PC-3 (cell line): ENCODE data around the gene TTC23L. TPM values are rescaled to one million over a fixed set of nuclear protein-coding genes. Genes with fewer than 3 reads are reported as not detected.

Experiments
- ATAC-seq: fragments of 200-7000 bp; cut with Tn5 transposase; 2 replicates; pipeline ENCODE4 v1.9.1; 2020; ENCODE audit warnings: mild to moderate bottlenecking, moderate library complexity
- BruUV-seq: library from RNA; stranded (reverse); fragments of 400-500 nt; replicated peaks from 2 replicates; lab custom pipeline; 2021; lab: Mats Ljungman, UMichigan
- CTCF ChIA-PET: fragments of 300-600 bp; sonication (Branson Sonifier 250); formaldehyde crosslinking; loops from one replicate; lab custom pipeline; 2022; ENCODE audit warnings: antibody characterized with exemption; lab: Charles Lee
- POLR2A ChIA-PET: fragments of 300-600 bp; sonication (Branson Sonifier 250); formaldehyde crosslinking; loops from one replicate; lab custom pipeline; 2022; ENCODE audit warnings: antibody characterized with exemption; ENCODE audit not compliant: unreplicated experiment; lab: Charles Lee
- DNase-seq: peaks from one replicate; pipeline ENCODE4 v3.0.0-alpha.2; 2015
- H2AFZ ChIP-seq: fragments of 300-600 bp; sonication (generic); 2 replicates; pipeline ENCODE4 v1.6.0; 2016; ENCODE audit warnings: antibody characterized with exemption, low read length
- H3F3A ChIP-seq: fragments of 300-600 bp; sonication (generic); one replicate; pipeline ENCODE4 v1.6.0; 2017; ENCODE audit warnings: antibody characterized with exemption, low read length, control low read depth, mild to moderate bottlenecking; ENCODE audit not compliant: unreplicated experiment
- H3K27ac ChIP-seq: fragments of 300-600 bp; sonication (generic); 2 replicates; pipeline ENCODE4 v1.5.1; 2016; ENCODE audit warnings: mild to moderate bottlenecking, low read length
- H3K27me3 ChIP-seq: fragments of 300-600 bp; sonication (generic); 2 replicates; pipeline ENCODE4 v1.6.1; 2016; ENCODE audit warnings: low read length, mixed read lengths
- H3K36me3 ChIP-seq: fragments of 300-600 bp; sonication (generic); 2 replicates; pipeline ENCODE4 v1.6.1; 2016; ENCODE audit warnings: low read depth, mixed run types, low read length, mixed read lengths
- H3K4me1 ChIP-seq: fragments of 300-600 bp; sonication (generic); 2 replicates; pipeline ENCODE4 v1.5.1; 2016; ENCODE audit warnings: low read length; ENCODE audit not compliant: insufficient read depth
- H3K4me2 ChIP-seq: fragments of 300-600 bp; sonication (generic); 2 replicates; pipeline ENCODE4 v1.6.0; 2016; ENCODE audit warnings: low read length
- H3K4me3 ChIP-seq: fragments of 300-600 bp; sonication (generic); 2 replicates; pipeline ENCODE4 v1.5.1; 2016; ENCODE audit warnings: mild to moderate bottlenecking, low read length, mixed read lengths
- H3K79me2 ChIP-seq: fragments of 300-600 bp; sonication (generic); 2 replicates; pipeline ENCODE4 v1.6.1; 2017; ENCODE audit warnings: low read length, mixed read lengths
- H3K9ac ChIP-seq: fragments of 300-600 bp; sonication (generic); 2 replicates; pipeline ENCODE4 v1.6.0; 2016; ENCODE audit warnings: mild to moderate bottlenecking, low read length
- H3K9me2 ChIP-seq: fragments of 300-600 bp; sonication (generic); replicated peaks from 2 replicates; pipeline ENCODE4 v1.6.1; 2016; ENCODE audit warnings: mixed run types, low read length, mixed read lengths
- H3K9me3 ChIP-seq: fragments of 300-600 bp; sonication (generic); 2 replicates; pipeline ENCODE4 v1.6.1; 2016; ENCODE audit warnings: low read length, mixed read lengths
- H4K20me1 ChIP-seq: fragments of 300-600 bp; sonication (generic); 2 replicates; pipeline ENCODE4 v1.6.1; 2016; ENCODE audit warnings: low read length, mixed read lengths
- CTCF ChIP-seq: fragments of 300-600 bp; sonication (generic); conservative IDR thresholded peaks from 2 replicates; pipeline ENCODE4 v1.5.1; 2017; ENCODE audit warnings: antibody characterized with exemption, low read depth, mild to moderate bottlenecking, low read length
- EZH2 ChIP-seq: fragments of 300-600 bp; sonication (generic); IDR thresholded peaks from one replicate; pipeline ENCODE4 v1.6.1; 2017; ENCODE audit warnings: antibody characterized with exemption, mild to moderate bottlenecking, low read length; ENCODE audit not compliant: unreplicated experiment
- EZH2phosphoT487 ChIP-seq: fragments of 300-600 bp; sonication (generic); IDR thresholded peaks from 2 replicates; pipeline ENCODE4 v1.6.1; 2018; ENCODE audit warnings: mild to moderate bottlenecking, antibody characterized with exemption, low read length, borderline replicate concordance
- intact Hi-C: fragments of 100-400 bp; cut with micrococcal nuclease; formaldehyde crosslinking; loops from 2 replicates; pipeline ENCODE4 v1.9.0; 2023
- total RNA-seq: library from RNA; depleted of rRNA; stranded (reverse); fragments of >200 nt; gene quantifications from 2 replicates; pipeline ENCODE4 v1.2.3, GENCODE V29; 2014

TTC23L gene
- total RNA-seq, 1 experiment from 2014 or later, result 0.84 TPM

DNA sequence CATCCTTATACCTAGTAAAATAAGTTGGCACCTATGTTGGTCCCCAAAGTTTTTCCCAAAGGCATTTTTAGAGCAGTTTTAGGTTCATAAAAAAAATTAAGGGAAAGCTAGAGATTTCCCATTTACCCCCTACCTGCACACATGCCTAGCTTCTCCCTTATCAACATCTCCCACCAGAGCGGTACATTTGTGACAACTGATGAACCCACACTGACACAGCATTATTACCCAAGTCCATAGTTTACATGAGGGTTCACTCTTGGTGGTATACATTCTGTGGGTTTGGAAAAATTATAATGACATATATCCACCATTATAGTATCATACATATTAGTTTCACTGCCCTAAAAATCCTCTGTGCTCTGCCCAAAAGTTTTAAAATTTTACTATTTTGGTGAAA is 64.3 kb downstream of the TTC23L start:
- H3K9me3 ChIP-seq, result no peaks in the 10 kb centered on the region
- ChIA-PET POLR2A (no interaction called here), CTCF (no interaction called here)
- 0 out of 2 replicates have a peak, but pooled peaks cover 6% of the 10 kb centered on the region for H3K4me1 ChIP-seq
- no peaks in the 10 kb centered on the region for H3K9me2 ChIP-seq
- no peak overlapping the region for H2AFZ ChIP-seq
- H3K4me2 ChIP-seq, result no peak overlapping the region
- no peak overlapping the region for H3K4me3 ChIP-seq
- DNase-seq (no peak), ATAC-seq (no peak)
- intact Hi-C loops, result no loop called here
- no peak for TF ChIP-seq EZH2
- TF ChIP-seq CTCF, result no peak
- TF ChIP-seq EZH2phosphoT487, result no peak
- H4K20me1 ChIP-seq, result no peaks in the 10 kb centered on the region
- H3K79me2 ChIP-seq, result no peaks in the 10 kb centered on the region
- no peaks in the 10 kb centered on the region for H3K27me3 ChIP-seq
- H3F3A ChIP-seq, result no peaks in the 10 kb centered on the region
- H3K9ac ChIP-seq, result no peak overlapping the region
- no TSS peak for BruUV-seq
- H3K36me3 ChIP-seq, result peaks cover 14% of the 10 kb centered on the region; the same call in 1 of the 2 replicates
- H3K27ac ChIP-seq, result no peak overlapping the region

DNA sequence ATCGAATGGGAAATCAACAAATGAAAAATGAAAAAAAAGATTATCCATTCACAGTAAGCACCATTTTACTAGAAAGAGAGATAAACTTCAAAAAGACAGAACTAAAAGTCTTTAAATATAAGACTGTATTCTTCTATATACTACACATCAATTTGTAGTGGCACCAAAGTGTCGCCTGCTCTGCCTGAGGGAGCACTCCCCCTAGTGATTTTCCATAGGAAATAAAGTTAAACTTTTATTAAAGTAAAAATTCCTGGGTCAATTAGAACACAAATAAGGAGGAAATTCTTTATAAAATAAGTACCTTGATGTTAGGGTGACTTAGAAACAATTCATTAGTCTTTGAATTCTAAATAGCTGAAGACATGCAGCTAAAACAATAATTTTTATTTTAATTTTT is 66.6 kb downstream of the TTC23L start:
- no peaks in the 10 kb centered on the region for H3K4me1 ChIP-seq
- no peak for ATAC-seq
- no peak overlapping the region for H3K4me3 ChIP-seq
- no peak overlapping the region for H3K9ac ChIP-seq
- POLR2A ChIA-PET, result interaction anchor here (0.6 kb wide), 1 partner anchor 1310 kb away, joined by 6 read pairs; no protein-coding TSS in a partner anchor
- H3K36me3 ChIP-seq, result peaks cover 27% of the 10 kb centered on the region; the same call in 1 of the 2 replicates
- no peak overlapping the region for H3K4me2 ChIP-seq
- H3K27me3 ChIP-seq, result no peaks in the 10 kb centered on the region
- no peaks in the 10 kb centered on the region for H3K9me2 ChIP-seq
- DNase-seq, result peak; percentile 37
- TF ChIP-seq CTCF, result peak; percentile 75
- TF ChIP-seq EZH2phosphoT487, result no peak
- TF ChIP-seq EZH2, result no peak
- no TSS peak for BruUV-seq
- H3K9me3 ChIP-seq, result no peaks in the 10 kb centered on the region
- CTCF ChIA-PET, result no interaction called here
- H4K20me1 ChIP-seq, result no peaks in the 10 kb centered on the region
- no peak overlapping the region for H2AFZ ChIP-seq
- no peak overlapping the region for H3K27ac ChIP-seq
- H3K79me2 ChIP-seq, result no peaks in the 10 kb centered on the region
- intact Hi-C loops, result no loop called here
- no peaks in the 10 kb centered on the region for H3F3A ChIP-seq

- intact Hi-C loops, result loop anchor here (10.0 kb wide), 1 partner anchor 908 kb away; the partner anchor contains the start of gene AMACR
- ATAC-seq, result no peak
- Histone ChIP-seq H3F3A (no peaks in the 10 kb centered on the region), H3K4me2 (peak overlapping the region; percentile 92), H3K36me3 (peaks cover 33% of the 10 kb centered on the region), H2AFZ (no peak overlapping the region), H3K27ac (no peak overlapping the region), H3K4me3 (peak overlapping the region; percentile 88), H3K27me3 (no peaks in the 10 kb centered on the region), H4K20me1 (peaks cover 18% of the 10 kb centered on the region), H3K79me2 (peaks cover 68% of the 10 kb centered on the region), H3K9me3 (no peaks in the 10 kb centered on the region), H3K9ac (peak overlapping the region; percentile 98; the same call in 1 of the 2 replicates), H3K9me2 (no peaks in the 10 kb centered on the region), H3K4me1 (peaks cover 23% of the 10 kb centered on the region)
- no peak for DNase-seq
- ChIA-PET POLR2A (no interaction called here), CTCF (no interaction called here)
- no peak for TF ChIP-seq EZH2
- no peak for TF ChIP-seq CTCF
- TF ChIP-seq EZH2phosphoT487, result no peak
- no TSS peak for BruUV-seq
These were observed 74.1 kb downstream of the TTC23L start for GRCh38 chr5:34913072-34913471.
